Neural cell (in vitro differentiated cells): ENCODE results near the gene ATF7IP. TPM values are rescaled to one million over a fixed set of nuclear protein-coding genes. Genes with fewer than 3 reads are reported as not detected.

Source experiments
- H2AFZ ChIP-seq: fragments of 200-600, 300-800 bp; sonication (generic), shearing (Covaris generic); 2 replicates; pipeline ENCODE4 v1.6.0; 2014; ENCODE audit warnings: low read depth, mild to moderate bottlenecking, antibody characterized with exemption, low read length, moderate library complexity
- H3F3A ChIP-seq: fragments of 200-600 bp; shearing (Covaris generic); 2 replicates; pipeline ENCODE4 v1.6.1; 2016; ENCODE audit warnings: mild to moderate bottlenecking, moderate library complexity, mixed read lengths, antibody characterized with exemption, low read length; ENCODE audit not compliant: insufficient read depth, poor library complexity, severe bottlenecking
- H3K27ac ChIP-seq: fragments of 200-600, 300-800 bp; sonication (generic), shearing (Covaris generic); 2 replicates; pipeline ENCODE4 v1.5.1; 2014; ENCODE audit warnings: mild to moderate bottlenecking, low read length, moderate library complexity
- H3K27me3 ChIP-seq: fragments of 300-800, 200-600 bp; sonication (generic), shearing (Covaris generic); 2 replicates; pipeline ENCODE4 v1.6.0; 2014; ENCODE audit warnings: mild to moderate bottlenecking, low read depth, low read length, moderate library complexity; ENCODE audit not compliant: insufficient read depth
- H3K36me3 ChIP-seq: fragments of 300-800, 200-600 bp; sonication (generic), shearing (Covaris generic); 2 replicates; pipeline ENCODE4 v1.5.1; 2014; ENCODE audit warnings: mild to moderate bottlenecking, antibody characterized with exemption, low read length, moderate library complexity; ENCODE audit not compliant: insufficient read depth
- H3K4me2 ChIP-seq: fragments of 300-800, 200-600 bp; sonication (generic), shearing (Covaris generic); 2 replicates; pipeline ENCODE4 v1.6.0; 2014; ENCODE audit warnings: mild to moderate bottlenecking, low read length
- H3K4me3 ChIP-seq: fragments of 300-800, 200-600 bp; sonication (generic), shearing (Covaris generic); 2 replicates; pipeline ENCODE4 v1.5.1; 2014; ENCODE audit warnings: mild to moderate bottlenecking, low read length, moderate library complexity
- H3K79me2 ChIP-seq: fragments of 200-600 bp; shearing (Covaris generic); replicated peaks from 2 replicates; pipeline ENCODE4 v1.6.0; 2014; ENCODE audit warnings: mild to moderate bottlenecking, low read length, moderate library complexity; ENCODE audit not compliant: insufficient read depth
- H3K9ac ChIP-seq: fragments of 300-800, 200-600 bp; sonication (generic), shearing (Covaris generic); 2 replicates; pipeline ENCODE4 v1.6.1; 2016; ENCODE audit warnings: mild to moderate bottlenecking, low read length, mixed read lengths
- H3K9me2 ChIP-seq: fragments of 200-600 bp; shearing (Covaris generic); 2 replicates; pipeline ENCODE4 v1.6.1; 2016; ENCODE audit warnings: mild to moderate bottlenecking, low read length, mixed read lengths; ENCODE audit not compliant: insufficient read depth
- H3K9me3 ChIP-seq: fragments of 200-600, 300-800 bp; sonication (generic), shearing (Covaris generic); 2 replicates; pipeline ENCODE4 v1.6.1; 2016; ENCODE audit warnings: mild to moderate bottlenecking, mixed run types, low read length, moderate library complexity, mixed read lengths
- H4K20me1 ChIP-seq: fragments of 200-600 bp; shearing (Covaris generic); 2 replicates; pipeline ENCODE4 v1.6.1; 2016; ENCODE audit warnings: mild to moderate bottlenecking, mixed run types; ENCODE audit not compliant: insufficient read depth
- CTCF ChIP-seq: fragments of 450-650 bp; IDR thresholded peaks from 2 replicates; pipeline ENCODE4 v1.5.1; 2014; ENCODE audit warnings: antibody characterized with exemption, mild to moderate bottlenecking, moderate library complexity; ENCODE audit not compliant: poor library complexity, severe bottlenecking
- EP300 ChIP-seq: fragments of 450-650 bp; conservative IDR thresholded peaks from 2 replicates; pipeline ENCODE4 v1.6.1; 2014; ENCODE audit warnings: antibody characterized with exemption, mild to moderate bottlenecking, moderate library complexity; ENCODE audit not compliant: poor library complexity, severe bottlenecking
- EZH2 ChIP-seq: fragments of 200-600, 300-800 bp; shearing (Covaris generic), sonication (generic); IDR thresholded peaks from 2 replicates; pipeline ENCODE4 v1.6.1; 2014; ENCODE audit warnings: antibody characterized with exemption, low read length, borderline replicate concordance, mild to moderate bottlenecking; ENCODE audit not compliant: insufficient read depth, poor library complexity, severe bottlenecking
- MXI1 ChIP-seq: fragments of 450-650 bp; conservative IDR thresholded peaks from 2 replicates; pipeline ENCODE4 v1.6.1; 2014; ENCODE audit warnings: antibody characterized with exemption, mild to moderate bottlenecking; ENCODE audit not compliant: poor library complexity, severe bottlenecking
- POLR2AphosphoS5 ChIP-seq: IDR thresholded peaks from 2 replicates; pipeline ENCODE4 v1.6.1; 2012
- RAD21 ChIP-seq: fragments of 450-650 bp; conservative IDR thresholded peaks from 2 replicates; pipeline ENCODE4 v1.6.1; 2014; ENCODE audit warnings: antibody characterized with exemption, mild to moderate bottlenecking, moderate library complexity
- REST ChIP-seq: IDR thresholded peaks from 2 replicates; pipeline ENCODE4 v1.6.1; 2012; ENCODE audit warnings: borderline replicate concordance
- SMC3 ChIP-seq: fragments of 450-650 bp; conservative IDR thresholded peaks from 2 replicates; pipeline ENCODE4 v1.6.1; 2014; ENCODE audit warnings: antibody characterized with exemption, mild to moderate bottlenecking, moderate library complexity; ENCODE audit not compliant: poor library complexity
- TAF1 ChIP-seq: IDR thresholded peaks from 2 replicates; pipeline ENCODE4 v1.6.1; 2012; ENCODE audit warnings: low read depth
- polyA plus RNA-seq: library from polyadenylated mRNA; depleted of rRNA; stranded (reverse); fragments of >200 nt; gene quantifications from 2 replicates; pipeline ENCODE4 v1.2.3, GENCODE V29; 2014

The ATF7IP gene
- polyA plus RNA-seq, 1 donor from 2014 or later: 34.8 TPM

DNA sequence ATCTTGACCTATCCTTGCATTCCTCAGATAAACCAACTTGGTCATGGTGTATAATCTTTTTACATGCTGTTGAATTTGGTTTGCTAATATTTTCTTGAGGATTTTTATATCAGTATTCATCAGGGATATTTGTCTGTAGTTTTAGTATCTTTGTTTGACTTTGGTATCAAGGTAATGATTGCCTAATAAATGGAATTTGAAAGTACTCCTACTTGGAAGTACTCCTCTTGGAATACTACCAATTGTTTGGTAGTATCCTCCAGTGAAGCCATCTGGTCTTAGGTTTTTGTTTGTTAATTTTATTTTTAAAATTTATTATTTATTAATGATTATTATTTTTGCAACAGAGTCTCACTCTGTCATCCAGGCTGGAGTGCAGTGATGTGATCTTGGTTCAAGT is 85.0 kb downstream of the ATF7IP start:
- peaks cover 41% of the 10 kb centered on the region for H3K79me2 ChIP-seq
- no peaks in the 10 kb centered on the region for H3K9me2 ChIP-seq
- TF ChIP-seq EP300 (no peak), EZH2 (no peak), CTCF (no peak), TAF1 (no peak), POLR2AphosphoS5 (no peak), MXI1 (no peak), RAD21 (no peak), SMC3 (no peak), REST (no peak)
- H3K27me3 ChIP-seq: no peaks in the 10 kb centered on the region
- no peak overlapping the region for H3K4me3 ChIP-seq
- no peak overlapping the region for H3K9ac ChIP-seq
- no peaks in the 10 kb centered on the region for H3K9me3 ChIP-seq
- H4K20me1 ChIP-seq: no peaks in the 10 kb centered on the region
- no peak overlapping the region for H3K27ac ChIP-seq
- no peak overlapping the region for H2AFZ ChIP-seq
- H3F3A ChIP-seq: no peaks in the 10 kb centered on the region
- H3K4me2 ChIP-seq: no peak overlapping the region
- H3K36me3 ChIP-seq: peaks cover 17% of the 10 kb centered on the region

- H3K27ac ChIP-seq: no peak overlapping the region
- no peak overlapping the region for H3K9ac ChIP-seq
- H3K4me2 ChIP-seq: no peak overlapping the region
- TF ChIP-seq RAD21: no peak
- TF ChIP-seq MXI1: no peak
- no peak for TF ChIP-seq EZH2
- no peak for TF ChIP-seq REST
- TF ChIP-seq SMC3: no peak
- TF ChIP-seq EP300: no peak
- no peak for TF ChIP-seq POLR2AphosphoS5
- no peak for TF ChIP-seq TAF1
- TF ChIP-seq CTCF: no peak
- H3K9me2 ChIP-seq: no peaks in the 10 kb centered on the region
- H3K36me3 ChIP-seq: peaks cover 21% of the 10 kb centered on the region
- H3K27me3 ChIP-seq: no peaks in the 10 kb centered on the region
- no peaks in the 10 kb centered on the region for H4K20me1 ChIP-seq
- H3K79me2 ChIP-seq: peaks cover 33% of the 10 kb centered on the region
- H3K4me3 ChIP-seq: no peak overlapping the region
- no peaks in the 10 kb centered on the region for H3K9me3 ChIP-seq
- H2AFZ ChIP-seq: no peak overlapping the region
- H3F3A ChIP-seq: no peaks in the 10 kb centered on the region
Observed at GRCh38 chr12:14452336-14452735, 86.9 kb downstream of the ATF7IP start.
